Fibroblast of skin of scalp (primary cell): ENCODE data around the gene SFT2D3.

Source experiments
- DNase-seq: peaks from one replicate; pipeline ENCODE4 v3.0.0-alpha.2; 2013

The SFT2D3 gene

GRCh38 chr2:127747621-127748020 lies 46.3 kb downstream of the SFT2D3 start:
- DNase-seq, result no peak

GRCh38 chr2:127749537-127749936 lies 48.2 kb downstream of the SFT2D3 start:
- DNase-seq, result peak; percentile 22

GRCh38 chr2:127753374-127753773 lies 52.1 kb downstream of the SFT2D3 start:
- no peak for DNase-seq

- DNase-seq, result no peak
Measured at GRCh38 chr2:127754186-127754585, 52.9 kb downstream of the SFT2D3 start.
